Aorta (tissue), 5 donors: Measurements from ENCODE around the gene OOSP2. TPM values are rescaled to one million over a fixed set of nuclear protein-coding genes. Genes with fewer than 3 reads are reported as not detected.
"Not testable (repeated sequence)": the region's sequence is repeated elsewhere in the genome, so short reads cannot be mapped to it uniquely, and the experiment has no call there.

Experiments used
- ATAC-seq: fragments of 200-7000 bp; cut with Tn5 transposase; one replicate; pipeline ENCODE4 v1.9.1; 2022; ENCODE audit warnings: moderate library complexity; ENCODE audit not compliant: low FRiP score
- DNase-seq, 2 donors: peaks; one replicate each; pipeline ENCODE4 v3.0.0-alpha.2; 2020
- H3K27ac ChIP-seq, 2 donors: one replicate each; pipeline ENCODE4 v1.5.1; 2013; ENCODE audit warnings: low read length in 2 of 2, mild to moderate bottlenecking in 2 of 2, moderate library complexity in 2 of 2, control low read depth in 1 of 2, inconsistent platforms in 1 of 2, low read depth in 1 of 2
- H3K27me3 ChIP-seq, 2 donors: one replicate each; pipeline ENCODE4 v1.6.1; 2013; ENCODE audit warnings: control low read depth in 1 of 2, low read length in 1 of 2, mild to moderate bottlenecking in 1 of 2, moderate library complexity in 1 of 2; ENCODE audit not compliant: insufficient read depth in 2 of 2, control insufficient read depth in 1 of 2
- H3K36me3 ChIP-seq, 2 donors: one replicate each; pipeline ENCODE4 v1.6.1; 2013; ENCODE audit warnings: control low read depth in 1 of 2, low read length in 1 of 2, mild to moderate bottlenecking in 1 of 2; ENCODE audit not compliant: insufficient read depth in 2 of 2, control insufficient read depth in 1 of 2
- H3K4me1 ChIP-seq, 2 donors: one replicate each; pipeline ENCODE4 v1.6.1; 2013; ENCODE audit warnings: low read length in 2 of 2, control low read depth in 1 of 2, mild to moderate bottlenecking in 1 of 2, moderate library complexity in 1 of 2; ENCODE audit not compliant: insufficient read depth in 2 of 2, control insufficient read depth in 1 of 2
- H3K4me3 ChIP-seq, 2 donors: one replicate each; pipeline ENCODE4 v1.5.1; 2013; ENCODE audit warnings: low read length in 2 of 2, control low read depth in 1 of 2, mild to moderate bottlenecking in 1 of 2
- H3K9me3 ChIP-seq: one replicate; pipeline ENCODE4 v1.6.1; 2013; ENCODE audit warnings: mild to moderate bottlenecking, low read length; ENCODE audit not compliant: control insufficient read depth
- WGBS, 2 donors: extraction: QIAGEN DNeasy Blood & Tissue Kit; methylation state at CpG; one replicate each; pipeline ENCODE4 v1.1.7; 2013; 5-methylcytosine and 5-hydroxymethylcytosine counted together
- intact Hi-C, 2 donors: fragments of 100-400 bp; cut with DNase I; formaldehyde crosslinking; loops; one replicate each; pipeline versions ENCODE4 v1.14.2 to v1.15.0; 2022
- polyA plus RNA-seq, 2 donors: library from polyadenylated mRNA; stranded (reverse); fragments of 200-250 nt; gene quantifications; one replicate each; pipeline ENCODE4 v1.2.3, GENCODE V29; 2013
- total RNA-seq, 2 donors: library from RNA; stranded (reverse); fragmentation: NEBNext Ultra II Directional; extraction: Animal tissue kit (Norgen Biotek cat#: 25700); gene quantifications; one replicate each; pipeline ENCODE4 v1.2.1, GENCODE V29; 2021
- donor health status: healthy with polysubstance abuse.
- donor health status: Bipolar disorder and iron deficiency.
- donor health status: DM: no; HTN: no; CAD: no.
- donor health status: DM: no; HTN: no; CAD: no.
- donor health status: DM: yes; HTN: yes; CAD: no.

OOSP2 gene
- total and polyA plus RNA-seq, 4 donors: not detected

- H3K4me3 ChIP-seq, ATAC-seq, H3K27ac ChIP-seq, intact Hi-C loops, H3K36me3 ChIP-seq, H3K9me3 ChIP-seq, DNase-seq, H3K27me3 ChIP-seq, H3K4me1 ChIP-seq: not testable (repeated sequence)
- 97% methylated on average over 22 to 27 of the region's 27 CpGs for WGBS, 2 donors
Measured at GRCh38 chr11:60020376-60020775, 19.8 kb upstream of the OOSP2 start.

DNA sequence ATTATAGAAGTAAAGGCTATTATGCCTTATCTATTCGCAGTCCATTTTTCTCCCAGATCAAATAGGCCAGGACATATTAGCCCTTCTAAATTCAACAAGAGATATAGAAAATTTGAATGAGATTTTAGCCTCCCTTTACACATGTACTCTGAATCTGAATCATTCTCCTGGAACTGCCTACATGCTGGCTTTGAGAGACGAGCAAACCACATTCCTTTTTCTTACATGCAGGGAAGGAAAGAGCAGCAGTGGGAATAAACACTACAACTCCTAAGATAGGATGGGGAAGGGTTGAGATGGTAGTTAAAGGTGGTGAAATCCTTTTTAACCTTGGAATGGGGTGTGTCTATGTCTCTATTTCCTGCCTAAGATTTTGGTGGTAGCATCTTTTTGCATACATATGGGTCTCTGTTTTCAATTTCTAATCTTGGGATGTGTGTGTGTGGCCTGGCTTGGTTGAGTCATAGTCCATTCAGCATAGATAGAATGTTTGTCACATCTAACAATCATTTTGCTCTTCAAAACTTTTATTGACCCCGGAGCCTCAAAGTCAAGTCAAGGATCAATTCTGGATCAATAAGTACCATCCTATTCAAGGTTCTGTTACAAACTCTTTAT, 11.1 kb upstream of the OOSP2 start:
- no peak for ATAC-seq

GRCh38 chr11:60050422-60050821, 10.2 kb downstream of the OOSP2 start:
- intact Hi-C loops, H3K27me3 ChIP-seq, H3K9me3 ChIP-seq, H3K27ac ChIP-seq, H3K4me1 ChIP-seq, H3K36me3 ChIP-seq, H3K4me3 ChIP-seq, DNase-seq, ATAC-seq: not testable (repeated sequence)

More for the DNA sequence above, 11.1 kb upstream of the OOSP2 start:
- Histone ChIP-seq H3K4me1 (no peaks in the 10 kb centered on the region), H3K9me3 (no peaks in the 10 kb centered on the region), H3K27ac (no peak overlapping the region), H3K36me3 (no peaks in the 10 kb centered on the region), H3K4me3 (no peak overlapping the region), H3K27me3 (no peaks in the 10 kb centered on the region)
- no peak for DNase-seq
- intact Hi-C loops: no loop called here
- 61 to 70% methylated on average over 3 of the region's 3 CpGs for WGBS, 2 donors

- H3K36me3 ChIP-seq, H3K27ac ChIP-seq, H3K27me3 ChIP-seq, H3K4me1 ChIP-seq, DNase-seq, H3K4me3 ChIP-seq, H3K9me3 ChIP-seq, ATAC-seq, intact Hi-C loops: not testable (repeated sequence)
- WGBS, 2 donors: 41 to 59% methylated on average over 3 of the region's 3 CpGs
Measured at GRCh38 chr11:60050839-60051238, 10.6 kb downstream of the OOSP2 start.

DNA sequence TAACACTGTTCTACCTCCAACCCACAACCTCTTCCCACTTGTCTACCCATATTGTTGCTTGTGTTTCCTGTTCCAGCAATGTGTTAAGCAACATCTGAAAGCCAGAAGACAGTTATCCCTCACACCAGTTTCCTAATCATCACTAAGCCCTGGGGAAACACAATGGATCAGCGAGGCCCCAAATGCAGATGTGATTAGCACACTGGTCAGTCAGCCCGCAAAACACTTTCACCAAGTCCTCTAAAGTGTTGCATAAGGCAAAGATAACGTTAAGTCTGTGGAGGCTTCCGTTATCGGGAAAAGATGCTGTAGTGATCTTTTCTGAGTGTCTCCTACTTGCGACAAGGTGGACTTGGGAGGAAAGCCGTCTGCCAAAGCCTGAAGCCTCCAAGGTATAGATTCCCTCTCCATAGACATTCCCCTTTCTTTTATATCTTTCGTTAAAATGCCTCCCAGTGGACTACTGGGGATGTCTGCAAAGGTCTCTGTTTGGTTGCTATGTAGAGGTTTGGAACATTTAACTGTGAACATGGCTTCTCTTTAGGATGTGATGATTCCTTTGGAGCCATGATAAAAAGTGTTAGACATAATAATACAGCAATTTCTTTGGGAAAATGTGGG, 16.2 kb downstream of the OOSP2 start, which contains the start of gene MS4A3:
TSS of gene MS4A3 (plus strand) at position 317 of the 621 bp plus-strand sequence. CDS start 4,496 bp downstream, outside the sequence.
- no peak within 1 kb of the TSS for H3K27ac ChIP-seq
- H3K36me3 ChIP-seq: no peaks in the 10 kb centered on the region
- intact Hi-C loops: no loop called here
- DNase-seq: no peak
- no peak within 1 kb of the TSS for H3K4me3 ChIP-seq
- no peaks in the 10 kb centered on the region for H3K4me1 ChIP-seq
- H3K9me3 ChIP-seq: peaks cover 1% of the 10 kb centered on the region
- no peaks in the 10 kb centered on the region for H3K27me3 ChIP-seq
- no peak for ATAC-seq
- WGBS, 2 donors: 77 to 82% methylated on average over 8 of the region's 8 CpGs

- H3K4me1 ChIP-seq: no peaks in the 10 kb centered on the region
- no peak overlapping the region for H3K4me3 ChIP-seq
- H3K27me3 ChIP-seq: no peaks in the 10 kb centered on the region
- H3K36me3 ChIP-seq: no peaks in the 10 kb centered on the region
- no peak overlapping the region for H3K27ac ChIP-seq
- ATAC-seq (no peak), DNase-seq (no peak)
- 62 to 66% methylated on average over 3 of the region's 3 CpGs for WGBS, 2 donors
- peaks cover 1% of the 10 kb centered on the region for H3K9me3 ChIP-seq
- intact Hi-C loops: no loop called here
Measured at GRCh38 chr11:60059052-60059451, 18.8 kb downstream of the OOSP2 start.

GRCh38 chr11:60059521-60060240, 19.5 kb downstream of the OOSP2 start:
- intact Hi-C loops: no loop called here
- H3K27ac ChIP-seq: no peak overlapping the region
- H3K4me3 ChIP-seq: no peak overlapping the region
- DNase-seq (no peak), ATAC-seq (no peak)
- no peaks in the 10 kb centered on the region for H3K27me3 ChIP-seq
- no peaks in the 10 kb centered on the region for H3K4me1 ChIP-seq
- H3K9me3 ChIP-seq: peaks cover 1% of the 10 kb centered on the region
- WGBS, 2 donors: 91 to 94% methylated on average over 4 of the region's 4 CpGs
- H3K36me3 ChIP-seq: no peaks in the 10 kb centered on the region

DNA sequence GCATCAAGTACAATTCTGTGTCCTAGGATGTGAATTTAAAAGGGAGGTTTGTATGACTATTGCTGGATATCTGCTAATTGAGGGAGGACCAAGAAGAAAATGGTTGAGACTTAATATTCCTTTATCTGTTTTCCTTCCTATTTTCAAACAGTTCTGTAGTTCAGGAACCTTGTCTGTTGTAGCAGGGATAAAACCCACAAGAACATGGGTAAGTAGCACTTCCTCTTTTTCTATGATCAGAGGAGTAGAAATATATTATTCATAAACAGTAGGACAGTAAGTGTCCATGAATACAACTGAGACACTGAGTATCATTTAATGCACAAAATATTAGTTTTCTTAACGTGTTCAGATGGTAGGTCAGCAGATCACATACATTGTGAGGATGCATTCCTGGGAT, 23.9 kb downstream of the OOSP2 start:
- 76 to 82% methylated on average over 1 of the region's 1 CpG for WGBS, 2 donors

DNA sequence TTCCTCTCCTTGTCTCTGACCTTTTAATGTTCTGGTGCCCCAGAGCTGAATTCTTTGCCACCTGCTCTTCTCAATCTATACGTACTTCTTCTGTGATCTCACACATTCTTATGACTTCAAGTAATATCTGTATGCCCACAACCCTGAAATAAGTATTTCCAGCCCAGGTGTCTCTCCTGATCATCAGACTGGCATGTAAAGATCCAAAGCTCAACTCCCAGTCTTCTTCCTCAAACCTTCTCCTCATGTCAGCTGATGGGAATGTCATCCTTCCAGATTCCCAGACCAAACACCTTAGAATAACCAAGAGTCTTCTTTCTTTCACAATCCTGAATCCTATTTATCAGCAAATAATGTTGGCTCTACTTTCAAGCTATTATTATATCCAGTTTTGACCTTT, 25.6 kb downstream of the OOSP2 start:
- no peaks in the 10 kb centered on the region for H3K36me3 ChIP-seq
- no peaks in the 10 kb centered on the region for H3K27me3 ChIP-seq
- DNase-seq: no peak
- no peak overlapping the region for H3K4me3 ChIP-seq
- H3K9me3 ChIP-seq: no peaks in the 10 kb centered on the region
- 79% methylated on average over 1 of the region's 1 CpG for WGBS, 2 donors
- intact Hi-C loops: no loop called here
- H3K4me1 ChIP-seq: no peaks in the 10 kb centered on the region
- H3K27ac ChIP-seq: no peak overlapping the region
- ATAC-seq: no peak

More for the DNA sequence above, 23.9 kb downstream of the OOSP2 start:
- no peaks in the 10 kb centered on the region for H3K27me3 ChIP-seq
- DNase-seq (no peak), ATAC-seq (no peak)
- no peaks in the 10 kb centered on the region for H3K36me3 ChIP-seq
- no peak overlapping the region for H3K27ac ChIP-seq
- H3K9me3 ChIP-seq: no peaks in the 10 kb centered on the region
- H3K4me1 ChIP-seq: no peaks in the 10 kb centered on the region
- intact Hi-C loops: no loop called here
- no peak overlapping the region for H3K4me3 ChIP-seq
